ENCODE data around the gene RNF220.

RNF220 gene

GRCh38 chr1:44483089-44483874 lies 78.2 kb downstream of the RNF220 start:
- TF ChIP-seq GATA2 (IDR thresholded peaks at IDR 0.05; ENCODE audit: low read depth, low read length) (no peak), GATA3 (IDR thresholded peaks at IDR 0.05; ENCODE audit: low read depth, low read length) (no peak)

GRCh38 chr1:44484155-44484688 lies 79.2 kb downstream of the RNF220 start:
- TF ChIP-seq GATA2 (IDR thresholded peaks at IDR 0.05; ENCODE audit: low read depth, low read length) (no peak), GATA3 (IDR thresholded peaks at IDR 0.05; ENCODE audit: low read depth, low read length) (no peak)

GRCh38 chr1:44485229-44485933 lies 80.3 kb downstream of the RNF220 start:
- TF ChIP-seq GATA3 (IDR thresholded peaks at IDR 0.05; ENCODE audit: low read depth, low read length) (no peak), GATA2 (IDR thresholded peaks at IDR 0.05; ENCODE audit: low read depth, low read length) (no peak)

GRCh38 chr1:44485934-44486460 lies 80.9 kb downstream of the RNF220 start:
- TF ChIP-seq GATA2 (IDR thresholded peaks at IDR 0.05; ENCODE audit: low read depth, low read length) (no peak), GATA3 (IDR thresholded peaks at IDR 0.05; ENCODE audit: low read depth, low read length) (no peak)

GRCh38 chr1:44489481-44489880 lies 84.4 kb downstream of the RNF220 start:
- TF ChIP-seq GATA2 (IDR thresholded peaks at IDR 0.05; ENCODE audit: low read depth, low read length) = no peak
- no peak for TF ChIP-seq GATA3 (IDR thresholded peaks at IDR 0.05; ENCODE audit: low read depth, low read length)

GRCh38 chr1:44496541-44497171 lies 91.6 kb downstream of the RNF220 start:
- TF ChIP-seq GATA2 (IDR thresholded peaks at IDR 0.05; ENCODE audit: low read depth, low read length) = no peak
- no peak for TF ChIP-seq GATA3 (IDR thresholded peaks at IDR 0.05; ENCODE audit: low read depth, low read length)

GRCh38 chr1:44497422-44498170 lies 92.5 kb downstream of the RNF220 start:
- no peak for TF ChIP-seq GATA3 (IDR thresholded peaks at IDR 0.05; ENCODE audit: low read depth, low read length)
- TF ChIP-seq GATA2 (IDR thresholded peaks at IDR 0.05; ENCODE audit: low read depth, low read length) = no peak

- TF ChIP-seq GATA3 (IDR thresholded peaks at IDR 0.05; ENCODE audit: low read depth, low read length) = no peak
- TF ChIP-seq GATA2 (IDR thresholded peaks at IDR 0.05; ENCODE audit: low read depth, low read length) = no peak
Measured at GRCh38 chr1:44499306-44499705, 94.3 kb downstream of the RNF220 start.

GRCh38 chr1:44500181-44501046 lies 95.4 kb downstream of the RNF220 start:
- TF ChIP-seq GATA2 (IDR thresholded peaks at IDR 0.05; ENCODE audit: low read depth, low read length) = no peak
- no peak for TF ChIP-seq GATA3 (IDR thresholded peaks at IDR 0.05; ENCODE audit: low read depth, low read length)

- no peak for TF ChIP-seq GATA3 (IDR thresholded peaks at IDR 0.05; ENCODE audit: low read depth, low read length)
- TF ChIP-seq GATA2 (IDR thresholded peaks at IDR 0.05; ENCODE audit: low read depth, low read length) = no peak
Measured at GRCh38 chr1:44501047-44501890, 96.2 kb downstream of the RNF220 start.

GRCh38 chr1:44503625-44504024 lies 98.6 kb downstream of the RNF220 start:
- TF ChIP-seq GATA3 (IDR thresholded peaks at IDR 0.05; ENCODE audit: low read depth, low read length) (no peak), GATA2 (IDR thresholded peaks at IDR 0.05; ENCODE audit: low read depth, low read length) (no peak)

Measured in SH-SY5Y (cell line).